H1 (cell line): ENCODE data around the gene TMEM272. TPM values are rescaled to one million over a fixed set of nuclear protein-coding genes. Genes with fewer than 3 reads are reported as not detected.

Source experiments
- CTCF ChIA-PET: fragments of 300-600 bp; sonication (Branson Sonifier 250); formaldehyde crosslinking; loops from one replicate; lab custom pipeline; 2021; ENCODE audit not compliant: partially characterized antibody; lab: Charles Lee
- POLR2A ChIA-PET: fragments of 300-600 bp; sonication (Branson Sonifier 250); formaldehyde crosslinking; loops from one replicate; lab custom pipeline; 2021; ENCODE audit warnings: inconsistent platforms; ENCODE audit not compliant: partially characterized antibody; lab: Charles Lee
- DNase-seq, 2 experiments: peaks; one replicate each; pipeline versions ENCODE4 v3.0.0 to v3.0.0-alpha.2; 2010 to 2022; ENCODE audit warnings: low spot score in 2 of 2, low read depth in 1 of 2, mixed read lengths in 1 of 2
- FAIRE-seq: peaks from 2 replicates; lab custom pipeline; 2011; peaks lifted over from hg19 to GRCh38; lab: Jason Lieb, UNC
- H2AFZ ChIP-seq: 2 replicates; pipeline ENCODE4 v1.8.1; 2012; ENCODE audit warnings: low read length, inconsistent platforms
- H2AK5ac ChIP-seq: 2 replicates; pipeline ENCODE4 v1.6.1; 2013; ENCODE audit warnings: low read depth, low read length
- H2BK120ac ChIP-seq: replicated peaks from 2 replicates; pipeline ENCODE3; 2013; ENCODE audit warnings: low read depth, low read length, inconsistent platforms
- H2BK12ac ChIP-seq: 2 replicates; pipeline ENCODE4 v1.6.1; 2013; ENCODE audit warnings: low read depth, low read length
- H2BK15ac ChIP-seq: 2 replicates; pipeline ENCODE4 v1.6.1; 2013; ENCODE audit warnings: low read length
- H2BK20ac ChIP-seq: 2 replicates; pipeline ENCODE4 v1.6.1; 2013; ENCODE audit warnings: low read length
- H2BK5ac ChIP-seq: 2 replicates; pipeline ENCODE4 v1.6.1; 2013; ENCODE audit warnings: low read depth, low read length
- H3K14ac ChIP-seq: 2 replicates; pipeline ENCODE4 v1.6.1; 2013; ENCODE audit warnings: inconsistent platforms; ENCODE audit not compliant: insufficient read length
- H3K18ac ChIP-seq: 2 replicates; pipeline ENCODE4 v1.6.1; 2013; ENCODE audit warnings: low read length; ENCODE audit errors: extremely low read depth
- H3K23ac ChIP-seq: 2 replicates; pipeline ENCODE4 v1.6.1; 2013; ENCODE audit warnings: inconsistent platforms; ENCODE audit not compliant: insufficient read length
- H3K23me2 ChIP-seq: 2 replicates; pipeline ENCODE4 v1.6.1; 2013; ENCODE audit warnings: low read depth, low read length
- H3K27ac ChIP-seq: 2 replicates; pipeline ENCODE4 v1.6.1; 2011; ENCODE audit warnings: low read depth, low read length, inconsistent platforms
- H3K27me3 ChIP-seq, 4 experiments: replicated peaks in 1 of 4; 1 replicate in 1 of 4; 2 replicates in 3 of 4; pipeline versions ENCODE4 v1.6.1 to v1.8.1; 2011 to 2013; ENCODE audit warnings: low read length in 3 of 4, mild to moderate bottlenecking in 3 of 4, inconsistent platforms in 2 of 4, mixed read lengths in 2 of 4, moderate library complexity in 1 of 4; ENCODE audit not compliant: control insufficient read depth in 3 of 4, insufficient read depth in 3 of 4; ENCODE audit errors: extremely low read depth in 1 of 4
- H3K36me3 ChIP-seq, 4 experiments: 2 replicates each; pipeline versions ENCODE4 v1.6.1 to v1.8.1; 2011 to 2013; ENCODE audit warnings: mild to moderate bottlenecking in 4 of 4, low read length in 3 of 4, moderate library complexity in 2 of 4, control low read depth in 1 of 4, inconsistent platforms in 1 of 4; ENCODE audit not compliant: insufficient read depth in 4 of 4, control insufficient read depth in 2 of 4
- H3K4ac ChIP-seq: replicated peaks from 2 replicates; pipeline ENCODE3; 2013; ENCODE audit warnings: low read length, low read depth, mixed read lengths, inconsistent platforms; ENCODE audit not compliant: insufficient read length
- H3K4me1 ChIP-seq, 4 experiments: replicated peaks in 1 of 4; 1 replicate in 1 of 4; 2 replicates in 3 of 4; pipeline versions ENCODE4 v1.6.1 to v1.8.1; 2011 to 2013; ENCODE audit warnings: low read length in 3 of 4, inconsistent platforms in 2 of 4, mixed read lengths in 1 of 4; ENCODE audit not compliant: insufficient read depth in 4 of 4, control insufficient read depth in 3 of 4
- H3K4me2 ChIP-seq, 2 experiments: 2 replicates each; pipeline versions ENCODE4 v1.6.1 to v1.8.1; 2011 to 2013; ENCODE audit warnings: low read depth in 2 of 2, low read length in 2 of 2, control low read depth in 1 of 2, inconsistent platforms in 1 of 2, mild to moderate bottlenecking in 1 of 2; ENCODE audit not compliant: insufficient read depth in 1 of 2
- H3K4me3 ChIP-seq, 4 experiments: fragments of 200-600, 300-600 bp in 1 of 4; sonication (generic), shearing (Covaris generic), sonication (Bioruptor Twin) in 1 of 4; 2 replicates each; pipeline versions ENCODE4 v1.5.1 to v1.8.1; 2011 to 2016; ENCODE audit warnings: low read length in 4 of 4, low read depth in 3 of 4, control low read depth in 2 of 4, inconsistent platforms in 2 of 4, mild to moderate bottlenecking in 2 of 4, mixed read lengths in 1 of 4, moderate library complexity in 1 of 4; ENCODE audit not compliant: insufficient read depth in 2 of 4; ENCODE audit errors: extremely low read depth in 1 of 4
- H3K56ac ChIP-seq: replicated peaks from 2 replicates; pipeline ENCODE3; 2013; ENCODE audit warnings: low read depth, mild to moderate bottlenecking, mixed read lengths, low read length, inconsistent platforms; ENCODE audit not compliant: insufficient read length
- H3K79me1 ChIP-seq: 2 replicates; pipeline ENCODE4 v1.6.1; 2013; ENCODE audit warnings: low read depth, low read length, control low read depth
- H3K79me2 ChIP-seq, 2 experiments: 2 replicates each; pipeline versions ENCODE4 v1.6.1 to v1.8.1; 2012 to 2013; ENCODE audit warnings: low read length in 2 of 2, mild to moderate bottlenecking in 2 of 2, inconsistent platforms in 1 of 2; ENCODE audit not compliant: insufficient read depth in 2 of 2, control insufficient read depth in 1 of 2
- H3K9ac ChIP-seq, 4 experiments: replicated peaks in 1 of 4; 1 replicate in 1 of 4; 2 replicates in 3 of 4; pipeline versions ENCODE4 v1.6.1 to v1.8.1; 2011 to 2013; ENCODE audit warnings: low read depth in 3 of 4, low read length in 3 of 4, control low read depth in 2 of 4, mild to moderate bottlenecking in 2 of 4, moderate library complexity in 2 of 4, inconsistent platforms in 1 of 4; ENCODE audit errors: extremely low read depth in 1 of 4
- H3K9me3 ChIP-seq, 2 experiments: 2 replicates each; pipeline versions ENCODE4 v1.6.1 to v1.8.1; 2012 to 2013; ENCODE audit warnings: mild to moderate bottlenecking in 2 of 2, moderate library complexity in 2 of 2, control low read depth in 1 of 2, inconsistent platforms in 1 of 2, low read depth in 1 of 2, low read length in 1 of 2, mixed read lengths in 1 of 2; ENCODE audit not compliant: insufficient read depth in 2 of 2
- H4K20me1 ChIP-seq, 2 experiments: replicated peaks in 1 of 2; 2 replicates each; pipeline versions ENCODE3 to v1.8.1; 2011 to 2013; ENCODE audit warnings: inconsistent platforms in 2 of 2, low read length in 2 of 2, mild to moderate bottlenecking in 1 of 2; ENCODE audit not compliant: insufficient read depth in 2 of 2, control insufficient read depth in 1 of 2
- H4K5ac ChIP-seq: 2 replicates; pipeline ENCODE4 v1.6.1; 2013; ENCODE audit warnings: low read length, low read depth, mixed read lengths, inconsistent platforms; ENCODE audit not compliant: insufficient read length
- H4K8ac ChIP-seq: 2 replicates; pipeline ENCODE4 v1.8.0; 2013; ENCODE audit warnings: mild to moderate bottlenecking, moderate library complexity, low read length, inconsistent platforms; ENCODE audit not compliant: insufficient read depth; ENCODE audit errors: extremely low read depth
- H4K91ac ChIP-seq: replicated peaks from 2 replicates; pipeline ENCODE3; 2013; ENCODE audit warnings: low read length, mixed read lengths, inconsistent platforms; ENCODE audit not compliant: insufficient read length
- CEBPB ChIP-seq: IDR thresholded peaks from 2 replicates; pipeline ENCODE4 v1.6.1; 2012; ENCODE audit warnings: low read depth, low read length
- RBBP5 ChIP-seq: IDR thresholded peaks from 2 replicates; pipeline ENCODE4 v1.7.1; 2012; ENCODE audit warnings: low read depth, mild to moderate bottlenecking, inconsistent platforms, low read length, moderate library complexity, borderline replicate concordance
- WGBS, 2 experiments: shearing (Covaris generic) in 1 of 2; methylation state at CpG; one replicate each; pipeline versions ENCODE4 v1.1.6 to v1.1.7; 2013 to 2015; ENCODE audit warnings: low lambda C conversion rate in 2 of 2, mixed read lengths in 2 of 2, inconsistent platforms in 1 of 2, low coverage in 1 of 2, missing lambda C conversion rate in 1 of 2; ENCODE audit not compliant: insufficient replicate concordance in 2 of 2, insufficient coverage in 1 of 2, insufficient read length in 1 of 2; ENCODE audit errors: extremely low coverage in 1 of 2, missing lambda C conversion rate in 1 of 2; 5-methylcytosine and 5-hydroxymethylcytosine counted together
- polyA plus RNA-seq, 7 experiments: library from polyadenylated mRNA; depleted of rRNA in 3 of 7; stranded (reverse) in 5 of 7; unstranded in 2 of 7; fragments of >200 nt in 5 of 7; fragments of 200-250 nt in 2 of 7; gene quantifications; 1 replicate in 5 of 7; 2 replicates in 1 of 7; 4 replicates in 1 of 7; pipeline versions ENCODE4 v1.2.1 to v1.2.3, GENCODE V29; 2011 to 2013; ENCODE audit warnings: missing spikeins in 2 of 7, mixed read lengths in 2 of 7
- total RNA-seq: library from RNA; stranded (reverse); fragmentation: NEBNext Ultra II Directional; extraction: Animal tissue kit (Norgen Biotek cat#: 25700); gene quantifications from 2 replicates; pipeline ENCODE4 v1.2.1, GENCODE V29; 2021

TMEM272 gene
- total and polyA plus RNA-seq, 2 of the 8 experiments (the other 6 are each of a cell fraction or from before 2014, with no cell fraction given): 0.05 TPM; not detected in 1

DNA sequence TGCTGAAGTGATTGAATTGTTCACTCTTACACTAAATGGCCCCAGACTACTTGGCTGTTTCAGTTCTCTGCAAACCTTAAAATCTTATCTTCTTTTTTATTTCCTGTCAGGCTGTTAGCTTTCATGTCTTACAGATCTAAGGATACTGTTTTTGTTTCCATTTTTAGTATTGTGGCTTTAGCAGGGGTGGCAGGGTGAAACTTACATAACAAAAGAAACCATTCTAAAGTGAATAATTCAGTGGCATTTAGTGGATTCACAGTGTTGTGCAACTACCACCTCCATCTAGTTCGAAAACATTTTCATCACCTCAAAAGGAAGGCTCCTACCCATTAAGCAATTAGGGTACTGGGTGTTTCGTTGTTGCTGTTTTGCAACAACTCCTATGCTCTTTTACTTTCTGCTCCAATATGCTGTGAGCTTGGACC lies 19.8 kb downstream of the TMEM272 start:
- TF ChIP-seq CEBPB (peak; percentile 78), RBBP5 (no peak)
- Histone ChIP-seq H3K9ac (no peak overlapping the region), H2BK120ac (no peak overlapping the region), H2BK15ac (no peak overlapping the region), H3K23ac (no peak overlapping the region), H3K27me3 (no peaks in the 10 kb centered on the region), H3K4me2 (no peak overlapping the region), H4K5ac (no peak overlapping the region), H3K56ac (no peak overlapping the region), H3K79me1 (no peaks in the 10 kb centered on the region), H3K79me2 (no peaks in the 10 kb centered on the region), H3K4me1 (no peaks in the 10 kb centered on the region), H3K9me3 (no peaks in the 10 kb centered on the region), H3K18ac (no peak overlapping the region), H3K27ac (no peak overlapping the region), H2AFZ (no peak overlapping the region), H2BK20ac (no peak overlapping the region), H3K4me3 (no peak overlapping the region), H2BK12ac (no peak overlapping the region), H3K23me2 (no peaks in the 10 kb centered on the region), H3K4ac (no peak overlapping the region), H4K20me1 (no peaks in the 10 kb centered on the region), H4K8ac (no peak overlapping the region), H3K14ac (no peak overlapping the region), H2BK5ac (no peak overlapping the region), H3K36me3 (no peaks in the 10 kb centered on the region), H4K91ac (no peak overlapping the region), H2AK5ac (no peak overlapping the region)
- ChIA-PET CTCF (interaction anchor here (1.5 to 11.2 kb wide), 3 partner anchors 9 to 28 kb away, joined by 4 to 98 read pairs (median 5); no protein-coding TSS in a partner anchor), POLR2A (interaction anchor here (1.5 kb wide), 1 partner anchor 10 kb away, joined by 4 read pairs; no protein-coding TSS in a partner anchor)
- FAIRE-seq (no peak), DNase-seq (no peak)
- 89% methylated on average over 2 of the region's 2 CpGs; no CpG with 5 or more reads in 1 of the 2 experiments for WGBS, 2 experiments
